ENCODE results near the gene ZNF384.

The ZNF384 gene

GRCh38 chr12:6652391-6652790, 36.8 kb downstream of the ZNF384 start:
- no peak overlapping the region for H3K4me3 ChIP-seq (replicated peaks; ENCODE audit: low read depth, low read length)
- DNase-seq (ENCODE audit: extremely low read depth, low read depth) = no peak
- TF ChIP-seq CTCF (IDR thresholded peaks at IDR 0.05; ENCODE audit: low read depth, low read length, missing control alignments) = no peak

GRCh38 chr12:6650832-6651231, 38.3 kb downstream of the ZNF384 start:
- H3K4me3 ChIP-seq (replicated peaks; ENCODE audit: low read depth, low read length) = no peak overlapping the region
- no peak for DNase-seq (ENCODE audit: extremely low read depth, low read depth)
- TF ChIP-seq CTCF (IDR thresholded peaks at IDR 0.05; ENCODE audit: low read depth, low read length, missing control alignments) = no peak

- no peak for TF ChIP-seq CTCF (IDR thresholded peaks at IDR 0.05; ENCODE audit: low read depth, low read length, missing control alignments)
- DNase-seq (ENCODE audit: extremely low read depth, low read depth) = peak; percentile 22
- peak within 1 kb of the TSS; percentile 30 for H3K4me3 ChIP-seq (replicated peaks; ENCODE audit: low read depth, low read length)
Measured at GRCh38 chr12:6647083-6647604, 42.0 kb downstream of the ZNF384 start, which contains the start of gene ACRBP. Gene ACRBP (minus strand): TSS chr12:6647432. CDS start chr12:6647366, 66 bp downstream.

GRCh38 chr12:6646276-6647082, 42.7 kb downstream of the ZNF384 start:
- peak overlapping the region; percentile 30 for H3K4me3 ChIP-seq (replicated peaks; ENCODE audit: low read depth, low read length)
- no peak for TF ChIP-seq CTCF (IDR thresholded peaks at IDR 0.05; ENCODE audit: low read depth, low read length, missing control alignments)
- DNase-seq (ENCODE audit: extremely low read depth, low read depth) = no peak

- no peak for DNase-seq (ENCODE audit: extremely low read depth, low read depth)
- peak; percentile 6 for TF ChIP-seq CTCF (IDR thresholded peaks at IDR 0.05; ENCODE audit: low read depth, low read length, missing control alignments)
- H3K4me3 ChIP-seq (replicated peaks; ENCODE audit: low read depth, low read length) = no peak overlapping the region
Measured at GRCh38 chr12:6644903-6645302, 44.3 kb downstream of the ZNF384 start.

- H3K4me3 ChIP-seq (replicated peaks; ENCODE audit: low read depth, low read length) = no peak overlapping the region
- no peak for TF ChIP-seq CTCF (IDR thresholded peaks at IDR 0.05; ENCODE audit: low read depth, low read length, missing control alignments)
- DNase-seq (ENCODE audit: extremely low read depth, low read depth) = no peak
Measured at GRCh38 chr12:6644257-6644596, 44.9 kb downstream of the ZNF384 start.

Measured in HFF-Myc (cell line).